PC-3 (cell line): ENCODE data around the gene ZNF615. TPM values are rescaled to one million over a fixed set of nuclear protein-coding genes. Genes with fewer than 3 reads are reported as not detected.

Experiments
- ATAC-seq: fragments of 200-7000 bp; cut with Tn5 transposase; 2 replicates; pipeline ENCODE4 v1.9.1; 2020; ENCODE audit warnings: mild to moderate bottlenecking, moderate library complexity
- BruUV-seq: library from RNA; stranded (reverse); fragments of 400-500 nt; replicated peaks from 2 replicates; lab custom pipeline; 2021; lab: Mats Ljungman, UMichigan
- CTCF ChIA-PET: fragments of 300-600 bp; sonication (Branson Sonifier 250); formaldehyde crosslinking; loops from one replicate; lab custom pipeline; 2022; ENCODE audit warnings: antibody characterized with exemption; lab: Charles Lee
- POLR2A ChIA-PET: fragments of 300-600 bp; sonication (Branson Sonifier 250); formaldehyde crosslinking; loops from one replicate; lab custom pipeline; 2022; ENCODE audit warnings: antibody characterized with exemption; ENCODE audit not compliant: unreplicated experiment; lab: Charles Lee
- DNase-seq: peaks from one replicate; pipeline ENCODE4 v3.0.0-alpha.2; 2015
- H2AFZ ChIP-seq: fragments of 300-600 bp; sonication (generic); 2 replicates; pipeline ENCODE4 v1.6.0; 2016; ENCODE audit warnings: antibody characterized with exemption, low read length
- H3F3A ChIP-seq: fragments of 300-600 bp; sonication (generic); one replicate; pipeline ENCODE4 v1.6.0; 2017; ENCODE audit warnings: antibody characterized with exemption, low read length, control low read depth, mild to moderate bottlenecking; ENCODE audit not compliant: unreplicated experiment
- H3K27ac ChIP-seq: fragments of 300-600 bp; sonication (generic); 2 replicates; pipeline ENCODE4 v1.5.1; 2016; ENCODE audit warnings: mild to moderate bottlenecking, low read length
- H3K27me3 ChIP-seq: fragments of 300-600 bp; sonication (generic); 2 replicates; pipeline ENCODE4 v1.6.1; 2016; ENCODE audit warnings: low read length, mixed read lengths
- H3K36me3 ChIP-seq: fragments of 300-600 bp; sonication (generic); 2 replicates; pipeline ENCODE4 v1.6.1; 2016; ENCODE audit warnings: low read depth, mixed run types, low read length, mixed read lengths
- H3K4me1 ChIP-seq: fragments of 300-600 bp; sonication (generic); 2 replicates; pipeline ENCODE4 v1.5.1; 2016; ENCODE audit warnings: low read length; ENCODE audit not compliant: insufficient read depth
- H3K4me2 ChIP-seq: fragments of 300-600 bp; sonication (generic); 2 replicates; pipeline ENCODE4 v1.6.0; 2016; ENCODE audit warnings: low read length
- H3K4me3 ChIP-seq: fragments of 300-600 bp; sonication (generic); 2 replicates; pipeline ENCODE4 v1.5.1; 2016; ENCODE audit warnings: mild to moderate bottlenecking, low read length, mixed read lengths
- H3K79me2 ChIP-seq: fragments of 300-600 bp; sonication (generic); 2 replicates; pipeline ENCODE4 v1.6.1; 2017; ENCODE audit warnings: low read length, mixed read lengths
- H3K9ac ChIP-seq: fragments of 300-600 bp; sonication (generic); 2 replicates; pipeline ENCODE4 v1.6.0; 2016; ENCODE audit warnings: mild to moderate bottlenecking, low read length
- H3K9me2 ChIP-seq: fragments of 300-600 bp; sonication (generic); replicated peaks from 2 replicates; pipeline ENCODE4 v1.6.1; 2016; ENCODE audit warnings: mixed run types, low read length, mixed read lengths
- H3K9me3 ChIP-seq: fragments of 300-600 bp; sonication (generic); 2 replicates; pipeline ENCODE4 v1.6.1; 2016; ENCODE audit warnings: low read length, mixed read lengths
- H4K20me1 ChIP-seq: fragments of 300-600 bp; sonication (generic); 2 replicates; pipeline ENCODE4 v1.6.1; 2016; ENCODE audit warnings: low read length, mixed read lengths
- CTCF ChIP-seq: fragments of 300-600 bp; sonication (generic); conservative IDR thresholded peaks from 2 replicates; pipeline ENCODE4 v1.5.1; 2017; ENCODE audit warnings: antibody characterized with exemption, low read depth, mild to moderate bottlenecking, low read length
- EZH2 ChIP-seq: fragments of 300-600 bp; sonication (generic); IDR thresholded peaks from one replicate; pipeline ENCODE4 v1.6.1; 2017; ENCODE audit warnings: antibody characterized with exemption, mild to moderate bottlenecking, low read length; ENCODE audit not compliant: unreplicated experiment
- EZH2phosphoT487 ChIP-seq: fragments of 300-600 bp; sonication (generic); IDR thresholded peaks from 2 replicates; pipeline ENCODE4 v1.6.1; 2018; ENCODE audit warnings: mild to moderate bottlenecking, antibody characterized with exemption, low read length, borderline replicate concordance
- intact Hi-C: fragments of 100-400 bp; cut with micrococcal nuclease; formaldehyde crosslinking; loops from 2 replicates; pipeline ENCODE4 v1.9.0; 2023
- total RNA-seq: library from RNA; depleted of rRNA; stranded (reverse); fragments of >200 nt; gene quantifications from 2 replicates; pipeline ENCODE4 v1.2.3, GENCODE V29; 2014

ZNF615 gene
- total RNA-seq, 1 experiment from 2014 or later: 5.5 TPM

GRCh38 chr19:52007451-52007805, 583 bp downstream of the ZNF615 start:
- H3K27me3 ChIP-seq: no peaks in the 10 kb centered on the region
- H3K36me3 ChIP-seq: peaks cover 47% of the 10 kb centered on the region
- H3K4me1 ChIP-seq: no peaks in the 10 kb centered on the region
- peak overlapping the region; percentile 85 for H3K4me2 ChIP-seq
- ChIA-PET CTCF (no interaction called here), POLR2A (no interaction called here)
- H3F3A ChIP-seq: no peaks in the 10 kb centered on the region
- intact Hi-C loops: no loop called here
- ATAC-seq (peak; percentile 47), DNase-seq (no peak)
- H3K27ac ChIP-seq: no peak overlapping the region
- H3K9me2 ChIP-seq: no peaks in the 10 kb centered on the region
- peak overlapping the region; percentile 71 for H3K9ac ChIP-seq
- H4K20me1 ChIP-seq: no peaks in the 10 kb centered on the region
- H3K9me3 ChIP-seq: peaks cover 46% of the 10 kb centered on the region
- TF ChIP-seq CTCF: no peak
- TF ChIP-seq EZH2phosphoT487: no peak
- no peak for TF ChIP-seq EZH2
- peak overlapping the region; percentile 100 for H2AFZ ChIP-seq
- no TSS peak for BruUV-seq
- H3K4me3 ChIP-seq: peak overlapping the region; percentile 80
- H3K79me2 ChIP-seq: peaks cover 9% of the 10 kb centered on the region; the same call in 1 of the 2 replicates

DNA sequence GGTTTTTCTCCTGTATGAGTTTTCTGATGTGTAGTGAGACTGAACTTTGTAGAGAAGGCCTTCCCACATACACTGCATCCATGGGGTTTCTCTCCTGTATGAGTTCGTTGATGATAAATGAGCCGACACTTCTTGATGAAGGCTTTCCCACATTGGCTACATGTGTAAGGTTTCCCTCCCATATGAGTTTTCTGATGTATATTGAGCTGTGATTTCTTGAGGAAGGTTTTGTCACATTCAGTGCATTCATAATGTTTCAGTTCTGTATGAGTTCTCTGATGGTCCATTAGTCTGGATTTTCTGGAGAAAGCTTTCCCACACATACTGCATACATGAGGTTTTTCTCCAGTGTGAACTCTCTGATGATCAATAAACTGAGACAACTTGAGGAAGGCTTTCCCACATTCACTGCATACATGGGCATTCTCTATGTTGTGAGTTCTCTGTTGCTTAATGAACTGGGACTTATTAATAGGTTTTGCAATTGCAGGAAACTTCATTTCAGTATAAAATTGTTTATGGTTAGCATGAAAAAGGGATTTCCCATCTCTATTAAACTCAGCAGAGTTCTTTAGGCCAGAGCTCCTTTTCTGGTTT, 13.9 kb downstream of the ZNF615 start:
- DNase-seq (no peak), ATAC-seq (no peak)
- BruUV-seq: TSS peak; percentile 11
- Histone ChIP-seq H3K9me2 (no peaks in the 10 kb centered on the region), H3K4me2 (no peak overlapping the region), H2AFZ (no peak overlapping the region), H3K36me3 (peaks cover 83% of the 10 kb centered on the region), H3K9me3 (peaks cover 90% of the 10 kb centered on the region), H3K9ac (no peak overlapping the region), H4K20me1 (no peaks in the 10 kb centered on the region), H3F3A (no peaks in the 10 kb centered on the region), H3K4me1 (no peaks in the 10 kb centered on the region), H3K79me2 (no peaks in the 10 kb centered on the region), H3K27me3 (no peaks in the 10 kb centered on the region), H3K27ac (no peak overlapping the region), H3K4me3 (peak overlapping the region; percentile 5; the same call in 1 of the 2 replicates)
- intact Hi-C loops: no loop called here
- ChIA-PET CTCF (no interaction called here), POLR2A (no interaction called here)
- no peak for TF ChIP-seq CTCF
- no peak for TF ChIP-seq EZH2
- no peak for TF ChIP-seq EZH2phosphoT487

- CTCF ChIA-PET: no interaction called here
- intact Hi-C loops: no loop called here
These were observed 14.6 kb downstream of the ZNF615 start for GRCh38 chr19:51993422-51993821.

More at GRCh38 chr19:51993422-51993821, 14.6 kb downstream of the ZNF615 start:
- peaks cover 90% of the 10 kb centered on the region for H3K9me3 ChIP-seq
- ATAC-seq (no peak), DNase-seq (no peak)
- no peaks in the 10 kb centered on the region for H4K20me1 ChIP-seq
- no peak overlapping the region; the same call in 1 of the 2 replicates for H3K4me3 ChIP-seq
- H3K27ac ChIP-seq: no peak overlapping the region
- H3K9ac ChIP-seq: no peak overlapping the region
- no peaks in the 10 kb centered on the region for H3F3A ChIP-seq
- no peaks in the 10 kb centered on the region for H3K9me2 ChIP-seq
- no peaks in the 10 kb centered on the region for H3K79me2 ChIP-seq
- POLR2A ChIA-PET: no interaction called here
- no peaks in the 10 kb centered on the region for H3K27me3 ChIP-seq
- H2AFZ ChIP-seq: no peak overlapping the region
- H3K36me3 ChIP-seq: peaks cover 80% of the 10 kb centered on the region
- TF ChIP-seq CTCF (no peak), EZH2phosphoT487 (no peak), EZH2 (no peak)
- no peaks in the 10 kb centered on the region for H3K4me1 ChIP-seq
- BruUV-seq: no TSS peak
- no peak overlapping the region for H3K4me2 ChIP-seq
